ENCODE results near the gene CAPN9.

- TF ChIP-seq CTCF (IDR thresholded peaks at IDR 0.05) (no peak), POLR2A (IDR thresholded peaks at IDR 0.05) (no peak), EP300 (IDR thresholded peaks at IDR 0.05) (no peak)
These were observed 54.0 kb downstream of the CAPN9 start for GRCh38 chr1:230800891-230801840.

All from tibial nerve (tissue), 4 donors.